Heart left ventricle (tissue), 16 donors: ENCODE measurements around the gene HSPD1. TPM values are rescaled to one million over a fixed set of nuclear protein-coding genes. Genes with fewer than 3 reads are reported as not detected.
A peak's percentile ranks its signal among the peaks of the same experiment; 100 is the strongest.
"Not testable (repeated sequence)": the region's sequence is repeated elsewhere in the genome, so short reads cannot be mapped to it uniquely, and the experiment has no call there.

Experiments used
- ATAC-seq, 4 donors: fragments of 200-7000 bp; cut with Tn5 transposase; one replicate each; pipeline ENCODE4 v1.9.1; 2020 to 2022; ENCODE audit warnings: moderate library complexity in 4 of 4, mild to moderate bottlenecking in 3 of 4, moderate number of reproducible peaks in 1 of 4
- DNase-seq, 5 donors: peaks; one replicate each; pipeline ENCODE4 v3.0.0-alpha.2; 2020
- H3K27ac ChIP-seq, 12 donors: fragments of 200-600 bp; sonication (generic) in 4 of 12; one replicate each; pipeline versions ENCODE4 v1.5.0 to v1.8.0; 2016 to 2022; ENCODE audit warnings: mild to moderate bottlenecking in 2 of 12
- H3K27me3 ChIP-seq, 9 donors: fragments of 200-600 bp; sonication (generic) in 2 of 9; one replicate each; pipeline versions ENCODE4 v1.5.1 to v1.8.0; 2016 to 2022; ENCODE audit warnings: mild to moderate bottlenecking in 3 of 9
- H3K36me3 ChIP-seq, 9 donors: fragments of 200-600 bp; sonication (generic) in 2 of 9; one replicate each; pipeline versions ENCODE4 v1.5.0 to v1.8.0; 2018 to 2022; ENCODE audit warnings: mild to moderate bottlenecking in 2 of 9
- H3K4me1 ChIP-seq, 12 donors: fragments of 200-600 bp; sonication (generic) in 4 of 12; one replicate each; pipeline versions ENCODE4 v1.5.0 to v1.8.0; 2016 to 2022; ENCODE audit warnings: mild to moderate bottlenecking in 3 of 12
- H3K4me3 ChIP-seq, 12 donors: fragments of 200-600 bp; sonication (generic) in 4 of 12; one replicate each; pipeline versions ENCODE4 v1.5.0 to v1.8.0; 2017 to 2022; ENCODE audit warnings: mild to moderate bottlenecking in 9 of 12, moderate library complexity in 4 of 12
- H3K9me3 ChIP-seq, 12 donors: fragments of 200-600 bp; sonication (generic) in 4 of 12; one replicate each; pipeline versions ENCODE4 v1.5.0 to v1.8.0; 2016 to 2022; ENCODE audit warnings: mild to moderate bottlenecking in 1 of 12
- CTCF ChIP-seq, 12 donors: fragments of 200-600 bp; sonication (generic) in 4 of 12; IDR thresholded peaks; one replicate each; pipeline versions ENCODE4 v1.5.0 to v1.8.0; 2018 to 2022; ENCODE audit warnings: antibody characterized with exemption in 12 of 12, mild to moderate bottlenecking in 5 of 12
- POLR2A ChIP-seq, 2 donors: fragments of 450-650 bp; IDR thresholded peaks; one replicate each; pipeline ENCODE4 v1.6.1; 2017; ENCODE audit warnings: antibody characterized with exemption in 2 of 2, mild to moderate bottlenecking in 2 of 2, moderate library complexity in 2 of 2
- WGBS, 4 donors: extraction: QIAGEN DNeasy Blood & Tissue Kit in 2 of 4; methylation state at CpG; one replicate each; pipeline versions ENCODE4 v1.1.5 to v1.1.7; 2013 to 2018; 5-methylcytosine and 5-hydroxymethylcytosine counted together
- intact Hi-C, 10 donors: fragments of 100-400 bp; cut with DNase I; formaldehyde crosslinking; loops; one replicate each; pipeline versions ENCODE4 v1.11.1 to v1.14.2; 2022
- polyA plus RNA-seq, 2 donors: library from polyadenylated mRNA; stranded (reverse); fragments of 200-250 nt; gene quantifications; one replicate each; pipeline ENCODE4 v1.2.3, GENCODE V29; 2013
- total RNA-seq, 9 donors: library from RNA; depleted of rRNA in 2 of 9; stranded (reverse); fragments of >200 nt in 2 of 9; fragmentation: NEBNext Ultra II Directional in 3 of 9; extraction: Animal tissue kit (Norgen Biotek cat#: 25700) in 3 of 9; gene quantifications; one replicate each; pipeline versions ENCODE4 v1.1.0 to v1.2.4, GENCODE V29; 2016 to 2023
- donor health status: ischemic (EF 13 %, LVEDD 7.1; RV severe dilation, severe dysfunction).
- donor health status: healthy with polysubstance abuse.
- donor health status: DM: no; HTN: yes; CAD: no.
- donor health status: DM: no; HTN: no; CAD: no.
- donor health status: ischemic (EF 25% LVEDD 6.9; RV normal size, moderate dysfunction).
- donor health status: ischemic (EF 25% LVEDD 5.7; RV mildly dilated, moderate dysfunction).
- donor health status: healthy.
- donor health status: DM: yes; HTN: yes; CAD: no.
- donor health status: ischemic (EF 35%, LVEDD 5.7; RV mildly dilated, moderate dysfunction).
- donor health status: nonischemic (EF 11% LVEDD 7.7; RV severe dilation, severe dysfunction).
- donor health status: DM: yes; HTN: yes; CAD: no.
- donor health status: PGD.
- donor health status: ischemic (EF 29% LVEDD 5.4; RV normal size, mild dysfunction).
- donor health status: nonischemic (EF 23%, LVEDD 6.1; RV moderate dilation, normal function).

Gene HSPD1
- total and polyA plus RNA-seq, 11 donors, result 86.7 to 246 (median 121) TPM

DNA sequence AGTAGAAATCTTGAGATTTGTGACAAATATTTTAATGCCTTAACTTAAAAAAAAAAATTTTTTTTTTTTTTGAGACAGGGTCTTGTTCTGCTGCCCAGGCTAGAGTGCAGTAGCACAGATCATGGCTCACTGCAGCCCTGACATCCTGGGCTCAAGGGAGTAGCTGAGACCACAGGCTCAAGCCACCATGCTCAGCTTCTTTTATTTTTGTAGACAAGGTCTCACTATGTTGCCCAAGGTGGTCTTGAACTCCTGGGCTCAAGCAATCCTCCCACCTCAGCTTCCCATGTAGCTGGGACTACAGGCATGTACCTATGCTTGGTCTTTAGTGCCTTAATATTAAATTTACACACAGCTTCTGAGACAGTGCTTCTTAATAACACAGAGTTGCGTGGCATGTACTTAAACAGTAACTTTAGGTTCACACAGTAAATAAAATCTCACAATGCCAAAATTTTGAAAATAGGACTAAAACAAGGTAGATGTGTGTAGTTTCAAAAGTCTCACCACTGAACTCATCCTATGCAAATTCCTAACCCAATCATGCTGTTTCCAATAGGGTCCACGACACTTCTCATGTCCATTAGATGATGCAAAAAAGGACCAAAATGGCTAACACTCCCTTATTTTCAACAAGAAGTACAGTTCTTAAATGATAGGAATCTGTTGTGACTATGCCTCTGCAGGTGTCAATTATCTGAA, 4.1 kb downstream of the HSPD1 start:
- intact Hi-C loops, result loop anchor here in 3 of 10 donors (5.0 to 10.0 kb wide), 4 partner anchors 43 to 279 kb away; partner anchors contain the start of gene COQ10B (in 1 of the 3)
- peaks cover 3 to 37% (median 21%) of the 10 kb centered on the region in 12 donors for H3K4me1 ChIP-seq
- H3K9me3 ChIP-seq, result no peaks in the 10 kb centered on the region
- H3K27me3 ChIP-seq, result no peaks in the 10 kb centered on the region
- H3K27ac ChIP-seq, result no peak overlapping the region
- 85 to 96% (median 93%) methylated on average over 2 of the region's 2 CpGs for WGBS, 4 donors
- no peak for TF ChIP-seq CTCF (IDR thresholded peaks at IDR 0.05)
- no peak for TF ChIP-seq POLR2A (IDR thresholded peaks at IDR 0.05)
- H3K36me3 ChIP-seq, result peaks cover 0 to 77% (median 75%) of the 10 kb centered on the region in 9 donors
- H3K4me3 ChIP-seq, result no peak overlapping the region
- ATAC-seq, result no peak
- no peak for DNase-seq

- Histone ChIP-seq H3K36me3 (peaks cover 0 to 90% (median 74%) of the 10 kb centered on the region in 9 donors), H3K27ac (peak overlapping the region in 3 of 12 donors; percentile 22 to 68 (median 51)), H3K9me3 (peaks cover 0 to 17% (median 7%) of the 10 kb centered on the region in 12 donors), H3K27me3 (no peaks in the 10 kb centered on the region), H3K4me3 (no peak overlapping the region), H3K4me1 (no peaks in the 10 kb centered on the region)
- TF ChIP-seq POLR2A (IDR thresholded peaks at IDR 0.05) (no peak), CTCF (IDR thresholded peaks at IDR 0.05) (no peak)
- DNase-seq (no peak), ATAC-seq (peak in 3 of 4 donors; percentile 22 to 55 (median 44))
- WGBS, 4 donors, result 58 to 78% (median 65%) methylated on average over 4 of the region's 4 CpGs
- intact Hi-C loops, result loop anchor here in 1 of 10 donors (10.0 kb wide), 1 partner anchor 93 kb away; no protein-coding TSS in a partner anchor
Measured at GRCh38 chr2:197487385-197487784, 12.3 kb downstream of the HSPD1 start.

GRCh38 chr2:197486175-197486574, 13.5 kb downstream of the HSPD1 start:
- intact Hi-C loops, result loop anchor here in 1 of 10 donors (10.0 kb wide), 1 partner anchor 91 kb away; no protein-coding TSS in a partner anchor
- Histone ChIP-seq H3K4me1 (no peaks in the 10 kb centered on the region), H3K36me3 (peaks cover 0 to 84% (median 62%) of the 10 kb centered on the region in 9 donors), H3K27ac (no peak overlapping the region), H3K9me3 (peaks cover 0 to 17% (median 7%) of the 10 kb centered on the region in 12 donors), H3K4me3 (no peak overlapping the region), H3K27me3 (no peaks in the 10 kb centered on the region)
- TF ChIP-seq CTCF (IDR thresholded peaks at IDR 0.05) (no peak), POLR2A (IDR thresholded peaks at IDR 0.05) (no peak)
- DNase-seq (no peak), ATAC-seq (no peak)
- WGBS, 4 donors, result 88 to 98% (median 91%) methylated on average over 2 of the region's 2 CpGs

DNA sequence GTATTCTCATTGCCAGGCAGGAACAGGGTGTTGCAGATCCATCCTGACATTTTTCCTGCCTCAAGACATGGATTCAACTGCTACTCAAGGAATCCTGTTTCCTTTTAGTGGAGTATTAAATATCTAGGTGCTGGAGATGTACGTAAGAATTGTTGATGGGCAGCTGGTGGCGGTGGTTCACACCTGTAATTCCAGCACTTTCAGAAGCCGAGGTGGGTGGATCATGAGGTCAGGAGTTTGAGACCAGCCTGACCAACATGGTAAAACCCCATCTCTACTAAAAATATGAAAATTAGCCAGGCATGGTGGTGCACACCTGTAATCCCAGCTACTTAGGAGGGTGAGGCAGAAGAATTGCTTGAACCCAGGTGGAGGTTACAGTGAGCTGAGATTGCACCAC, 15.4 kb downstream of the HSPD1 start:
- H3K4me1 ChIP-seq, H3K27ac ChIP-seq, H3K27me3 ChIP-seq, ATAC-seq, DNase-seq, H3K4me3 ChIP-seq: not testable (repeated sequence)
- 90 to 98% (median 95%) methylated on average over 3 of the region's 3 CpGs for WGBS, 4 donors
- Histone ChIP-seq H3K36me3 (peaks cover 0 to 74% (median 45%) of the 10 kb centered on the region in 9 donors), H3K9me3 (peaks cover 0 to 17% (median 7%) of the 10 kb centered on the region in 12 donors)
- intact Hi-C loops, result loop anchor here in 2 of 10 donors (5.0 to 10.0 kb wide), 2 partner anchors 77 to 89 kb away; no protein-coding TSS in a partner anchor
